Smooth muscle cell of the brain vasculature (primary cell): ENCODE data around the gene ENOX1.
"Not testable (repeated sequence)": the region's sequence is repeated elsewhere in the genome, so short reads cannot be mapped to it uniquely, and the experiment has no call there.

ENCODE experiments used
- DNase-seq: peaks from one replicate; pipeline ENCODE4 v3.0.0-alpha.2; 2012; ENCODE audit warnings: low read depth, low spot score

Gene ENOX1

GRCh38 chr13:43357564-43357963, 429.2 kb downstream of the ENOX1 start:
- no peak for DNase-seq

GRCh38 chr13:43356567-43356966, 430.2 kb downstream of the ENOX1 start:
- no peak for DNase-seq

DNA sequence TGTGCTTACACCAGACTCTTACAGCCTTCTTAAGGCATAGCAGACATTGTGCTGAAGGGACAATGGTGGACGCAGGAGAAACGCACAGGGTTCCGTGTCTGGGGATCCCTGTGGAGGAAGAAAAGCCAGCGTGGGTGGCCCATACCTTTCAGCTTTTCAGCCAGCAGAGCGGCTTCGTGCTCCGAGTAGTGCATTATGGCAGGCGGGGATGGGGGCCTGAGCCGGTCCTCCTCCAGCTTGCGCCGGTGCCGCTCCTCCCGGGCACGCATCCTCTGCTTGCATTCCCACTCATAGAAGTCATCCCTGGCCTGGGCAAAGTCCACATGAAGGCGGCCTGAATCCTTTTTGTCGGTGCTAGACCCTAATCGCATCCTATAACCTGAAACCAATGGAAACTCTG, 431.0 kb downstream of the ENOX1 start:
- no peak for DNase-seq

GRCh38 chr13:43354153-43354945, 432.4 kb downstream of the ENOX1 start:
- no peak for DNase-seq

DNA sequence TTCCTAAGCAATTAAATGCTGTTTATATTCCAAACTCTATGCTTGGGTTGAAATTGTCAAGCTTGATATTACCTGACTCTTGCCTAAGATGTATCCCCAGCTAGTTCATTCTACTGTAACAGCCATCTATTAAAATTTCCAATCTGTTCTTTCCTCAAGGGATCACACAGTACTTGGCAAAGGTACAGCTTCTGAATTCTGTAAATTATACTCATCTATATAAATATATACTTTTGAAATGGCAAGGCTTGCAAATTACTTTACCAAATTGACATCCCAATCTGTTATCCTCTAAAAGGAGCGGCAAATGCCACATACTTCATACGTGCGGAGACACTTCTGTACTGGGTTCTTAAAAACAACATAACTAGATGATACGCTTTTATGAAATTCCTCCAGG, 433.1 kb downstream of the ENOX1 start:
- DNase-seq, result no peak

DNA sequence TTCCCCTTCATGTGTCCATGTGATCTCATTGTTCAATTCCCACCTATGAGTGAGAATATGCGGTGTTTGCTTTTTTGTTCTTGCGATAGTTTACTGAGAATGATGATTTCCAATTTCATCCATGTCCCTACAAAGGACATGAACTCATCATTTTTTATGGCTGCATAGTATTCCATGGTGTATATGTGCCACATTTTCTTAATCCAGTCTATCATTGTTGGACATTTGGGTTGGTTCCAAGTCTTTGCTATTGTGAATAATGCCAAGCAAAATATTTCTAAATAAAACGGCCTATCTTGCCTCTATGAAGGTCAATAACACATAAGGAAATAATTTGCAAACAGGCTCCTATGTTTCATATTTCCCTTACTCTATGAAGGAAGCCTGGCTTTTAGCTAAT, 435.2 kb downstream of the ENOX1 start:
- DNase-seq, result not testable (repeated sequence)

GRCh38 chr13:43348397-43348796, 438.4 kb downstream of the ENOX1 start:
- DNase-seq, result no peak

DNA sequence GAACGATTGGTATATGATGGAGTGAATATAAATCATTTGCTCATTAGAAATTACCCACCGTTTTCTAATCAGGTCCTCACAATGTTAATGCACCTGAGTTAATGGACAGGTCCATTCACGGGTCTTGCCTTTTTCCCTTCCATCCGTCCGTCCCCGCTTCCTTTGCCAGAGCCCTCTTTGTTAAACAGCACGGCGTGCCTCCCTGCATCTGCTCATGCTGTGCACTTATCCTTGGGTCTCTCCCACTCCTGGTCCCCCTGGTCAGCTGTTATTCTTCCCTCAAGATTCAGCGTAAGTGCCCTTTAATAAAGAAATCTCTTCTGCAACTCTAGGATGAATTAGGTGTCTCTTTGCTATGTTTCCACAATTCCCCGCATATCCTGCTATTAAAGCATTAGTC, 438.9 kb downstream of the ENOX1 start:
- DNase-seq, result no peak

GRCh38 chr13:43346427-43346826, 440.3 kb downstream of the ENOX1 start:
- no peak for DNase-seq

GRCh38 chr13:43343645-43344044, 443.1 kb downstream of the ENOX1 start:
- no peak for DNase-seq

DNA sequence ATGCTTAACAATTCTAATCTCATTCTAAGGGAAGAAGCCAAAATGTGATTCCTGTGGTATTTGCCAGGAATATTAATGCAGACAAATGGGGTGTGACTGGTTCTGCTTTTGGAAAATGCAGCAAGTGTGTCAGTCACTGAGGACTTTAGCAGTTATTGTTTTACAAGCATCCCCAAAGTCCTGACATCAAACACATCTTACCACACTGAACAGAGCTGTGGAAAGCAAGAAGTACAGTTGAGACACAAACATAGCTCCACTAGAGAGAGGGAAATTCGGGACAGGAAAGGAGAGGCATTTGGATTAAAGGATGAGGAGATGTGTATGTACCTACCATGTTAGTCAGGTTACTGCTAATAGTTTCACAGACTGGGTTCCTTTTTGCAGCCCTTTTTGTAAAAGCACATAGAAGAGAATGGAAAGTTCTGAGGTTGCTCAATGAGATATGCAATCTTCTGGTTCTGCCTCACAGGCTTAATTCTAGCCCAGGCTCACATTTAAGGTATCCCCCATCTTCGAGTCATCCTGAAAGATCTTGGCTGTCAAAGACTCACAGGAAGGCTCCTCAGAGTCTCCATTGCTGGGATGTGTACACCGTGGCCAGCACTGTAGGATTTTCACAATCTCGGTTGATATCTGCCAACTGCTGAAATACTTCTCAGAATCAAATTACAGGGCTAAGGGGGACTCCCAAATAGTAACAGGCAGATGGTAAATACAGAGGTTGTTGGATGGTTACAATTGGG, 446.8 kb downstream of the ENOX1 start:
- DNase-seq, result no peak

- DNase-seq, result no peak
Measured at GRCh38 chr13:43339145-43339804, 447.5 kb downstream of the ENOX1 start.

DNA sequence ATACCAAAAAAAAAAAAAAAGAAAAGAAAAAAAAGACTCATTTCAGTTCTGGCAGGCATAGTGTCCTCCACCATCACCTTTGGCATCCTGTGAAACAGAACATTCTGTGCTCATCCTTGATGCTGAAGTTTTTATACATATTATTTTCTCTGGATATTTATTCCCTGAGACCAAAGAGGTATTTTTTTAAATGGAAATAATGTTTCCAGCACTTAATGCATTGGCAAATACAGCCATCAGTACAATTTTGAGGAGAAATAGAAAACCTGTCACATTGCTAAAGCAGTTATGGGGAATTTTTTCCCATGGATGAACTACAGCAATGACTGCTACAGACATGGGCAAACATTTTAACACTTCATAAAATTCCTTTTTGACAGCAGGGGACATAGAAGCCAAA, 451.0 kb downstream of the ENOX1 start:
- no peak for DNase-seq

DNA sequence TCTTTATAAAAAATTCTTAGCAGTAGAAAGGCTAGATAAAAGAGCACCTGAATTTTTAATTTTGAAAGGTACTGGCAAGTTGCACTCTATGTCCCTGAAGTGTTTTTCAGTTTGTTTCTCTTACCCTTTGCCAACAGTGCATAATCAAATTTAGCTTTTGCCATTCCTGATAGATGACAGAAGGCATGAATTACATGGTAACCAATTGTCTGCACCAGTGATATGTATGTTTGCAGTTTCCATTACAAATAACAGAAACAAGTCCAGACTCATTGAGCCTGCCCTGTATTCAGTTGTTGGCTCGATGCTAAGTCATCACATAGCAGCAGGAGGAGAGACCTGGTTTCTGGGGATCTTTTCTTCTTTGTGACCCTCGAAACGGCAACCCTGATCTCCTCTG, 453.6 kb downstream of the ENOX1 start:
- no peak for DNase-seq

GRCh38 chr13:43331672-43332071, 455.1 kb downstream of the ENOX1 start:
- DNase-seq, result no peak

- DNase-seq, result no peak
Measured at GRCh38 chr13:43329702-43330101, 457.1 kb downstream of the ENOX1 start.

- no peak for DNase-seq
Measured at GRCh38 chr13:43328907-43329306, 457.9 kb downstream of the ENOX1 start.

DNA sequence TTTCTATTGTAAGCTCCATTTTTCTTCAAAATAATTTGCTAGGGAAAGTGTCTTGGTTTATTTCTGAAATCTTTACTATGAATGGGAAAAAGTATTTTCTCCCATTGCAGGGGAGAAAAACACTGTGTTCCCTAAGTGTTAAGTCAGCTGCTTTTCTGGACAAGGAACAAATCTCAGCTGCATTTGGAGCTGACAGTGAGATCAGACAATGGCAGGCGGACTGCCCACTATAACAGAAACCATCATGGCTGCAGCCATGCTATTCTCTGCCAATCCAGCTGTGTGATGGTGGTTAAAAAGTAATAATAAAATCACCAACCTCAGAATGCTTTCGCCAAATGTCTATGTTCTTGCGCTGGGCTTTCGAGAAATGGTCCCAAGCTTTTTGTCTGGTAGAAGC, 460.7 kb downstream of the ENOX1 start:
- DNase-seq, result no peak

GRCh38 chr13:43325636-43326035, 461.1 kb downstream of the ENOX1 start:
- DNase-seq, result no peak

DNA sequence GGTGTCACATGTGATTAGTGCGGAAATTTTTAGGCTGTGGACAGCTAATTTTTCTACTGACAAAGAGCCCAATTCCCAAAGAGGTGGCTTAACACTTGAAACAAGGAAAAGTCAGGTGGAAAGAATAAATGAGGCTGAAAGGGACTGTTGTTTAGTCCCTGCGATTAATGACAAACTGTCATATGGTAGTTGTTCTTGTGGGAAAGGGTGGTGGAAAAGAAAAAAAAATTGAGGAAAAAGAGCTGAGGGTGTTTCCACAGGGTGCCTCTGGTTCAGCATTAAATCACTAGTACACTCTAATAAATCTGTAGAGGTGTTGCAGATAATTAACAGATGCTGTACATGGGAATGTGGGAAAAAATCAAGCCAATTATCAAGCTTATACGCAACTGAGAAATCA, 462.6 kb downstream of the ENOX1 start:
- DNase-seq, result no peak

- no peak for DNase-seq
Measured at GRCh38 chr13:43319617-43320444, 466.9 kb downstream of the ENOX1 start.

- peak; percentile 57 for DNase-seq
Measured at GRCh38 chr13:43316946-43317353, 469.8 kb downstream of the ENOX1 start.
